ENCODE results near the gene SMYD3. TPM values are rescaled to one million over a fixed set of nuclear protein-coding genes. Genes with fewer than 3 reads are reported as not detected.
A peak's percentile ranks its signal among the peaks of the same experiment; 100 is the strongest.

SMYD3 gene
- total and polyA plus RNA-seq, 2 of the 13 experiments (the other 11 are each of a cell fraction or from before 2014, with no cell fraction given): 27.7 to 35.8 TPM

GRCh38 chr1:246425139-246425794, 81.8 kb downstream of the SMYD3 start:
- FAIRE-seq (peak; percentile 4), ATAC-seq (no peak), DNase-seq (ENCODE audit: low spot score) (no peak)
- Histone ChIP-seq H3K9ac (ENCODE audit: insufficient read depth, low read depth, low read length) (no peak overlapping the region), H3K4me3 (replicated peaks in 1 of 3; ENCODE audit: insufficient read depth in 1 of 3, low read depth in 2 of 3, low read length in 3 of 3) (no peak overlapping the region), H4K20me1 (ENCODE audit: insufficient read depth, low read length) (no peaks in the 10 kb centered on the region), H3K27ac (ENCODE audit: extremely low read length, insufficient read depth, low read length) (no peak overlapping the region), H3K27me3 (ENCODE audit: control insufficient read depth in 1 of 2, insufficient read depth in 2 of 2, low read length in 2 of 2) (no peaks in the 10 kb centered on the region), H2AFZ (ENCODE audit: low read length) (no peak overlapping the region), H3K9me3 (ENCODE audit: low read length) (no peaks in the 10 kb centered on the region), H3K79me2 (ENCODE audit: insufficient read depth, low read length) (no peaks in the 10 kb centered on the region), H3K4me1 (ENCODE audit: insufficient read depth, low read length) (peaks cover 11% of the 10 kb centered on the region), H3K36me3 (replicated peaks in 1 of 2; ENCODE audit: control insufficient read depth in 1 of 2, insufficient read depth in 2 of 2, low read length in 2 of 2) (no peaks in the 10 kb centered on the region), H3K4me2 (ENCODE audit: low read depth, low read length) (no peak overlapping the region)
- TF ChIP-seq MXI1 (IDR thresholded peaks at IDR 0.05; ENCODE audit: borderline replicate concordance, low read depth, low read length): no peak
- TF ChIP-seq ZNF484 (CRISPR knock-in tag; IDR thresholded peaks at IDR 0.05; ENCODE audit: borderline replicate concordance, low read depth): no peak
- no peak for TF ChIP-seq ZFY (CRISPR knock-in tag; IDR thresholded peaks at IDR 0.05)
- TF ChIP-seq TERF1 (CRISPR knock-in tag; IDR thresholded peaks at IDR 0.05): no peak
- TF ChIP-seq HDAC2 (CRISPR knock-in tag; IDR thresholded peaks at IDR 0.05): no peak
- TF ChIP-seq ZNF878 (CRISPR knock-in tag; IDR thresholded peaks at IDR 0.05): no peak
- no peak for TF ChIP-seq ZBTB39 (CRISPR knock-in tag; IDR thresholded peaks at IDR 0.05)
- TF ChIP-seq, protein P1, sequence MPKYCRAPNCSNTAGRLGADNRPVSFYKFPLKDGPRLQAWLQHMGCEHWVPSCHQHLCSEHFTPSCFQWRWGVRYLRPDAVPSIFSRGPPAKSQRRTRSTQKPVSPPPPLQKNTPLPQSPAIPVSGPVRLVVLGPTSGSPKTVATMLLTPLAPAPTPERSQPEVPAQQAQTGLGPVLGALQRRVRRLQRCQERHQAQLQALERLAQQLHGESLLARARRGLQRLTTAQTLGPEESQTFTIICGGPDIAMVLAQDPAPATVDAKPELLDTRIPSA (CRISPR knock-in tag; IDR thresholded peaks at IDR 0.05; ENCODE audit: borderline replicate concordance): no peak
- TF ChIP-seq ZFP90 (CRISPR knock-in tag; IDR thresholded peaks at IDR 0.05; ENCODE audit: borderline replicate concordance): no peak
- ChIA-PET CTCF (ENCODE audit: low intra/inter-chr PET ratio, low total read pairs) (no interaction called here), POLR2A (no interaction called here)
- intact Hi-C loops (cut with micrococcal nuclease; ENCODE audit: unreplicated experiment): no loop called here
- no TSS peak for BruUV-seq (replicated peaks)
- 98% methylated on average over 7 of the region's 7 CpGs for WGBS (ENCODE audit: low lambda C conversion rate)
- in situ Hi-C loops (cut with HindIII; ENCODE audit: extremely low pct_ligation_motif_present, low pct_unique_long_range_greater_than_20kb): no loop called here
